ENCODE results near the gene HERC2.

GRCh38 chr15:28271697-28272260 lies 50.2 kb downstream of the HERC2 start:
- TF ChIP-seq CTCF (IDR thresholded peaks at IDR 0.05): no peak
- no peak for TF ChIP-seq POLR2A (IDR thresholded peaks at IDR 0.05)

All from uterus (tissue), 2 donors.